HG02642 (cell line): ENCODE measurements around the gene SPACA1.

ENCODE experiments used
- ATAC-seq: cut with Tn5 transposase; IDR thresholded peaks from one replicate; pipeline ENCODE4 v1.9.1; 2021; ENCODE audit warnings: mild to moderate bottlenecking; ENCODE audit not compliant: unreplicated experiment, poor library complexity

SPACA1 gene

GRCh38 chr6:88089708-88090107 lies 42.1 kb downstream of the SPACA1 start:
- ATAC-seq = no peak

GRCh38 chr6:88105741-88106340 lies 58.2 kb downstream of the SPACA1 start:
- ATAC-seq = no peak

GRCh38 chr6:88107241-88107640 lies 59.6 kb downstream of the SPACA1 start:
- ATAC-seq = no peak

- ATAC-seq = no peak
Observed at GRCh38 chr6:88111991-88112390, 64.3 kb downstream of the SPACA1 start.

- ATAC-seq = no peak
Observed at GRCh38 chr6:88114838-88115237, 67.2 kb downstream of the SPACA1 start.

- ATAC-seq = no peak
Observed at GRCh38 chr6:88115307-88115706, 67.7 kb downstream of the SPACA1 start.

GRCh38 chr6:88116276-88116675 lies 68.6 kb downstream of the SPACA1 start:
- ATAC-seq = no peak
